Stimulated activated naive B cell treated with anti-CD40 and anti-IgM and Interleukin-4, amounts not matched to agents 10 μg/mL and 1 μg/mL and 100 μg/mL, for 72 hours (primary cell): Measurements from ENCODE around the gene BMERB1.

Experiments
- ATAC-seq, 2 donors: fragments of 150-1000 bp; cut with Tn5 transposase; replicated peaks; 2 replicates each; pipeline ENCODE4 v1.10.0; 2021; ENCODE audit warnings: moderate library complexity in 1 of 2
- DNase-seq: peaks from one replicate; pipeline ENCODE4 v3.0.0; 2021
- H3K27ac Mint-ChIP-seq: one replicate; pipeline ENCODE4 v1.8.0; 2022; ENCODE audit warnings: mild to moderate bottlenecking, mixed read lengths
- H3K27me3 Mint-ChIP-seq, 2 donors: one replicate each; pipeline ENCODE4 v1.8.0; 2022; ENCODE audit warnings: mixed read lengths in 2 of 2
- H3K36me3 Mint-ChIP-seq, 2 donors: one replicate each; pipeline ENCODE4 v1.8.0; 2022; ENCODE audit warnings: mixed read lengths in 2 of 2, mild to moderate bottlenecking in 1 of 2
- H3K4me1 Mint-ChIP-seq, 2 donors: one replicate each; pipeline ENCODE4 v1.8.0; 2022; ENCODE audit warnings: mixed read lengths in 2 of 2, mild to moderate bottlenecking in 1 of 2
- H3K4me3 Mint-ChIP-seq, 2 donors: one replicate each; pipeline ENCODE4 v1.8.0; 2022; ENCODE audit warnings: mild to moderate bottlenecking in 2 of 2, mixed read lengths in 2 of 2, moderate library complexity in 1 of 2
- H3K9me3 Mint-ChIP-seq, 2 donors: one replicate each; pipeline ENCODE4 v1.8.0; 2022; ENCODE audit warnings: mixed read lengths in 2 of 2, mild to moderate bottlenecking in 1 of 2

BMERB1 gene

DNA sequence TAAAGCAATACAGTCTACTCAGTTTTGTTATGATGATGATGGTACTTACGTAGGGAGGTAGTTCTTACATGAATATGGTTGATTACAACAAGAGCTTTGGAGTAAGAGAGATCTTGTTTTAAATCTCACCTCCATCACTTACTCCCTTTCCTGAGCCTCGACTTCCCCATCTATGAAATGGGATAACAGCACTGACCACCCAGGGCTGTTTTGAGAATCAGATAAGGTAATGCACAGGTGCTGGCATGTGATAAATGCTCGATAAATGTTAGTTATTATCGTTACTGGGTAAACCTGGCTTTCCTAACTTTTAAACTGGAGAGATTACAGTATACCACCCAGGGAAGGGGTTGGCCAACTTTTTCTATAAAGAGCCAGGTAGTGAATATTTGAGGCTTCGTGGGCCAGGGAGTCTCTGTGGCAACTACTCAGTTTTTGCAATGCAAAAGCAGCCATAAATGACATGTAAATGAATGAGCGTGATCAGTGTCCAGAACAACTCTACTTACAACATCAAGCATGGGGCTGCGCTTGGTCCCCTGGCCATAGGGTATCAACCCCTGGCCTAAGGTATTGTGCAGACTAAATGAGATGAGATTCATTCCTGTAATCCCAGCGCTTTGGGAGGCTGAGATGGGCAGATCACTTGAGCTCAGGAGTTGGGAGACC, 73.7 kb downstream of the BMERB1 start:
- Mint-ChIP-seq H3K36me3 (peaks cover 0 to 3% of the 10 kb centered on the region in 2 donors), H3K4me1 (peaks cover 3 to 5% of the 10 kb centered on the region in 2 donors), H3K4me3 (no peak overlapping the region), H3K27ac (no peak overlapping the region), H3K9me3 (no peaks in the 10 kb centered on the region), H3K27me3 (peaks cover 11 to 20% of the 10 kb centered on the region in 2 donors)
- no peak for DNase-seq
- no peak for ATAC-seq

DNA sequence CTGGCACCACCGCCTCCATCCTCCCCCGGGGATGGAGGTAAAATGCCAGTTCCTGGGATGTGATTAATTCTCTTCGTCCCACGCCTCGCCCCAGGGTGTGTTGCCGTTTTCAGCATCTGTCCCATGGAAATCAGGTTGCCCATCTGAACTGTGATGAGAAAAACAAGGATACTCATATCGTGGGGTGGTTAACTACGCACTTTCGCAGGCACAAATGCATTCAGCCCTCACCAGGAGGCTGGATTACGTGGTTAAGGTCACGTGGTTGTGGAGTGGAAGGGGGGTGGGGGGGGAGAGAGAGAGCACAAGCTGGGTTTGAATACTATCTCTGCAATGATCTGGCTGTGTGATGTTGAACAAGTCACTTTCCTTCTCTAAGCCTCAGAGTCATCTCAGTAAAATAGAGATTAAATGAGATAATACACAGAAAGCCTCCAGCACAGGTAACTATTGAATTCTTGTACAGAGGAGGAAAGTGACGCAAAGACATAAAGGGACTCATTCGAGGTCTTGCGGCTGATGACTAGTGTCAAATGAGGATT, 74.7 kb downstream of the BMERB1 start:
- H3K9me3 Mint-ChIP-seq = no peaks in the 10 kb centered on the region

DNA sequence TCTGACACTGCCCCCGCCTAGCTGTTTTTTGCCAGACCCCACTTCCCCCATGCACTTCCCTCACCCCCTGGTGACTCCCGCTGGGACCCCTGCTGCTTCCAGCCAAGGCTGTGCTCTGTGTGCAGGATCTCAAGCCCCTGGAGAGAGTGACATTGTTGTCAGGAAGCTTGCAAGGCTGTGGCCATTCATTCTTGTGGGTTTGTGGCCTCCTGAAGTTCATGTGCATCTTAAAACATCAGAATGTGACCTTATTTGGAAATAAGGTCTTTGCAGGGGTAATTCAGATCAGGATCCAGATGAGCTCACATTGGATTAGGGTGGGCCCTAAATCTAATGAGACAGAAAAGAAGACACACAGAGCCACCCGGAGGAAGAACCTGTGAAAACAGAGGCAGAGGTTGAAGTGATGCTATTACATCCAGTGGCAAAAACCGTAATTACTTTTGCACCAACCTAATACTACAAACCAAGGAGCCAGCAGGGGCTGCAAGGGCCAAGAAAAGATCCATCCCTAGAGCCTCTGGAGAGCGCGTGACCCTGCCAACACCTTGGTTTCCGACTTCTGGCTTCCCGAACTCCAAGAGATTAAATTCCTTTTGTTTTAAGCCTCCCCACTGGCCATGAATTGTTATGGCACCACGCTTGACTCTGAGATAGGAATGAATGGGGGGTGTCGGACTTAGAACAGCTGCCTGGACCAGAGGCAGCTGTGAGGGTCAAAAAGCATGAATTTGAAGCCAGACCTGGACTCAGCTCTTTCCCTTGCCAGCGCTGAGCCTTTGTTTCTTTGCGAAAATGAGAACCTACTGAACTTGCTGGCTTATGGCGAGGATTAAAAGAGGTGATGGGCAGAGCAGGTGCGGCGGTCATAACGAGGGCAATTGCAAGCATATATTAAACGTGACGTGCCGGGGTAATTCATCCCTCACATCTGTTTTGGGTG, 75.5 kb downstream of the BMERB1 start:
- no peak overlapping the region for H3K4me3 Mint-ChIP-seq
- no peaks in the 10 kb centered on the region for H3K9me3 Mint-ChIP-seq
- peak overlapping the region; percentile 42 for H3K27ac Mint-ChIP-seq
- ATAC-seq (no peak), DNase-seq (no peak)
- peaks cover 9 to 20% of the 10 kb centered on the region in 2 donors for H3K27me3 Mint-ChIP-seq
- H3K4me1 Mint-ChIP-seq = peaks cover 3 to 5% of the 10 kb centered on the region in 2 donors
- H3K36me3 Mint-ChIP-seq = peaks cover 0 to 3% of the 10 kb centered on the region in 2 donors

More for the DNA sequence above, 74.7 kb downstream of the BMERB1 start:
- ATAC-seq (no peak), DNase-seq (no peak)
- Mint-ChIP-seq H3K4me1 (peaks cover 3 to 5% of the 10 kb centered on the region in 2 donors), H3K27me3 (peaks cover 11 to 20% of the 10 kb centered on the region in 2 donors), H3K4me3 (no peak overlapping the region), H3K27ac (no peak overlapping the region), H3K36me3 (peaks cover 0 to 3% of the 10 kb centered on the region in 2 donors)

DNA sequence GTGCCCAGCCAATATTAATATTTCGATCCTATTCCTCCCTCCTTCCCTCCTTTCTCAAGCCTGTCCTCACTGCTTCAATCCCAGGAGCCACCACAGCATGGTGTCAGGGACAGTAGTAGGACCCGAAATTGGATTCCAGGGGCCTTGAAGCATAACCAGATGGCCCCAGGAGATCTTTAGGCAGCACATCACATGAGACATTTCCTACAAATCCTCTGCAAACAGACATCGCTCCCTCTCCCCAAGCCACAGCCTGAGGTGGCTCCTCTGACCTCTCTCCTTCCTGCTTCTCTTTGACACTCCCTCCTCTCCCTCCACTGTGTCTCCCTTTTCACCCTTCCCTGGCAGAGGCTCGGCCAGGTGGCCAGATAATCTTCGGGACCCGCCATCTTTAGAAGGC, 76.6 kb downstream of the BMERB1 start:
- Mint-ChIP-seq H3K36me3 (peaks cover 0 to 3% of the 10 kb centered on the region in 2 donors), H3K9me3 (no peaks in the 10 kb centered on the region), H3K27me3 (peaks cover 7 to 20% of the 10 kb centered on the region in 2 donors), H3K4me1 (peaks cover 3 to 5% of the 10 kb centered on the region in 2 donors), H3K27ac (no peak overlapping the region), H3K4me3 (no peak overlapping the region)
- DNase-seq (no peak), ATAC-seq (no peak)

DNA sequence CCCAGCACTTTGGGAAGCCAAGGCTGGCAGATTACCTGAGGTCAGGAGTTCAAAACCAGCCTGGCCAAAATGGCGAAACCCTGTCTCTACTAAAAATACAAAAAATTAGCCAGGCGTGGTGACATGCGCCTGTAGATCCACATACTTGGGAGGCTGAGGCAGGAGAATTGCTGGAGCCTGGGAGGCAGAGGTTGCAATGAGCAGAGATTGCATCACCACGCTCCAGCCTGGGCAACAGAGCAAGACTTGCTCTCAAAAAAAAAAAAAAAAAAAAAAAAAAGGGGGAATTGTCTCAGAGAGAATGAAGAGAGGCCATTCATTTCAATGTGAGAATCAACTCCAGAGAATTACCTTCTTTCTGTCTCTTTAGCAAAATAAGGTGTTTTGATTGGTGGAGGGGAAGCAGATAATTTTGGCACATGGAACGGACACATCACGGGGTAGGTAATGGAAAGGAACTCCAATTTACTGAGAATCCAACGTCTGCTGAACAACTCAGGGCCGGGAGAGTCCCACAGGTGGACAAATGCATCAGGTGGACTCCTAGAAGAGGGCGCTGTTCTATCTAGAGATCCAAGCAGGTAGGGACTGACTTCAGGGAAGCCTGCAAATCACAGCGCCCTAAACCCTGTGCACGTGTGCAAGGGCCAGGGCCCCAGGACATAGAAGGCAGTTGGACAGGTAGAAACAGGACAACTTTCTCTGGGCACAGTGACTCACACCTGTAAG, 77.5 kb downstream of the BMERB1 start:
- DNase-seq (no peak), ATAC-seq (no peak)
- H3K4me3 Mint-ChIP-seq = no peak overlapping the region
- H3K27me3 Mint-ChIP-seq = peaks cover 0 to 15% of the 10 kb centered on the region in 2 donors
- no peaks in the 10 kb centered on the region for H3K9me3 Mint-ChIP-seq
- H3K27ac Mint-ChIP-seq = no peak overlapping the region
- H3K36me3 Mint-ChIP-seq = peaks cover 0 to 5% of the 10 kb centered on the region in 2 donors
- peaks cover 3 to 5% of the 10 kb centered on the region in 2 donors for H3K4me1 Mint-ChIP-seq

DNA sequence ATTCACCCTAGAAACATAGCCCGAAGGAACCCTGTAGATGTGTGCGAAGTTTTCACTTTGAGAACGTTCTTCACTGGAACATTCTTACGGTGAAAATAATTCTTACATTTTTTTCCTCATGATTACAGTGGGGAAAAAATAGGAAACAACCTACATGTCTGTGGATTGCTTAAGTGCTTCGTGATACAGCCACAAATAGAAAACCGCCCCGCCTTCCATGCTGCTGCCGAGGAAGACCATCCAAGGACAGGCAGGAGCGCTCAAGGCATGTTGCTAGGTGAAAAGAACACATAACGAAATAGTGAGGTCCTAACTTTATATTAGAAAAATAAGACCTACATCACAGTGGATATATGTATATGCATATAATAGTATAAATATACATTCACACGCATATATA, 78.8 kb downstream of the BMERB1 start:
- Mint-ChIP-seq H3K27ac (no peak overlapping the region), H3K27me3 (peaks cover 0 to 11% of the 10 kb centered on the region in 2 donors), H3K4me3 (no peak overlapping the region), H3K9me3 (no peaks in the 10 kb centered on the region), H3K36me3 (peaks cover 0 to 6% of the 10 kb centered on the region in 2 donors), H3K4me1 (no peaks in the 10 kb centered on the region)
- DNase-seq (no peak), ATAC-seq (no peak)

DNA sequence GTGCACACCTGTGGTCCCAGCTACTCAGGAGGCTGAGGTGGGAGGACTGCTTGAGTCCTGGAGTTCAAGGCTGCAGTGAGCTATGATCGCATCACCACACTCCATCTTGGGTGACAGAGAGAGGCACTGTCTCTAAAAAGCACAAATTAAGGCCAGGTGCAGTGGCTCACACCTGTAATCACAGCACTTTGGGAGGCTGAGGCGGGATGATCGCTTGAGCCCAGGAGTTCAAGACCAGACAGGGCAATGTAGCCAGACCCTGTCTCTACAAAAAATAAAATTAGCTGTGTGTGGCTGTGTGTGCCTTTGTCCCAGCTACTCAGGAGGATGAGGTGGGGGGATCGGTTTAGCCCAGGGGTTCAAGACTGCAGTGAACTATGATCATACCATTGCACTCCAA, 81.6 kb downstream of the BMERB1 start:
- no peak for DNase-seq
- no peak overlapping the region for H3K27ac Mint-ChIP-seq
- H3K4me1 Mint-ChIP-seq = peaks cover 3 to 4% of the 10 kb centered on the region in 2 donors
- ATAC-seq = no peak
- H3K27me3 Mint-ChIP-seq = peaks cover 0 to 4% of the 10 kb centered on the region in 2 donors
- H3K4me3 Mint-ChIP-seq = no peak overlapping the region
- peaks cover 0 to 3% of the 10 kb centered on the region in 2 donors for H3K36me3 Mint-ChIP-seq
- no peaks in the 10 kb centered on the region for H3K9me3 Mint-ChIP-seq

DNA sequence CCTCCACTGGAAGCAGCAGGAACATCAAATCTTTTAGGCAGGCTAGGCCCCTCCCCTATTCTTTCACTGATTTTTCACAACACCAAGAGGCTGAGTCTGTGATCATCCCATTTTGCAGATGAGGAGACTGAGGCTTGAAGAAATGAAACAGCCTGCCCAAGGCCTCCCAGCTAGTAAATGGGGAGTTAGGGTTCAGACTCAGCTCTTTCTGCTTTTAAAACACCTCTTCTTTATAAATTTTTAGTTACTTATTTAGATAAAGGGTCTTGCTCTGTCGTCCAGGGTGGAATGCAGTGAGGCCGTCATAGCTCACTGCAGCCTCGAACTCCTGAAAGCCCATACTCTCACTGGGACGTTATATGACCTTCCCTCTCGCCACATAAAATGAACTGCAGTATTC, 82.2 kb downstream of the BMERB1 start:
- H3K27me3 Mint-ChIP-seq = no peaks in the 10 kb centered on the region
- H3K9me3 Mint-ChIP-seq = no peaks in the 10 kb centered on the region
- ATAC-seq = no peak
- H3K4me3 Mint-ChIP-seq = no peak overlapping the region
- H3K36me3 Mint-ChIP-seq = peaks cover 0 to 3% of the 10 kb centered on the region in 2 donors
- no peak overlapping the region for H3K27ac Mint-ChIP-seq
- H3K4me1 Mint-ChIP-seq = peaks cover 3 to 6% of the 10 kb centered on the region in 2 donors
- no peak for DNase-seq

DNA sequence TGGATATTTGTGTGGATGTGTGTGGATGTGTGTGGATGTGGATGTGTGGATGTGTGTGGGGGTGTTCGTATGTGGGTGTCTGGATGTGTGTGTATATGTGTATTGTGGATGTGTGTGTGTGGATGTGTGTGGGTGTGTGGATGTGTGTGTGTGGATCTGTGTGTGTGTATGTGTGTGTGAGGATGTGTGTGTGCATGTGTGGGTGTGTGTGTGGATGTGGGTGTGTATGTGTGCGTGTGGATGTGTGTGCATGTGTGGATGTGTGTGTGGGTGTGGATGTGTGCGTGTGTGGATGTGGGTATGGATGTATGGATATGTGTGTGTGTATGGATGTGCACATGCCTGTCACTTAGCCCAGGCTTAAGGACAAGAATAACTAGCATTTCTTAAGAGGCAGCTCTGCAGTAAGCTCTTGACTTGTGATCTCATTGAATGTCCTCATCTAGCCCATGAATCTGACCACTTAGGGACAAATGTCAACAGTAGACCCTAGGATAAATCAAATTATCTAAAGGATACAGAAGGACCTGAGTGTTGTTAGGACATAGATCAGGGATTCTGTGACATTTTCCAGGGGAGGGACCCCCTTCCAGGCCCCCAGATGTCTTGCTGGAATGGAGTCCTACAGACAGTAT, 83.5 kb downstream of the BMERB1 start:
- no peaks in the 10 kb centered on the region for H3K27me3 Mint-ChIP-seq

DNA sequence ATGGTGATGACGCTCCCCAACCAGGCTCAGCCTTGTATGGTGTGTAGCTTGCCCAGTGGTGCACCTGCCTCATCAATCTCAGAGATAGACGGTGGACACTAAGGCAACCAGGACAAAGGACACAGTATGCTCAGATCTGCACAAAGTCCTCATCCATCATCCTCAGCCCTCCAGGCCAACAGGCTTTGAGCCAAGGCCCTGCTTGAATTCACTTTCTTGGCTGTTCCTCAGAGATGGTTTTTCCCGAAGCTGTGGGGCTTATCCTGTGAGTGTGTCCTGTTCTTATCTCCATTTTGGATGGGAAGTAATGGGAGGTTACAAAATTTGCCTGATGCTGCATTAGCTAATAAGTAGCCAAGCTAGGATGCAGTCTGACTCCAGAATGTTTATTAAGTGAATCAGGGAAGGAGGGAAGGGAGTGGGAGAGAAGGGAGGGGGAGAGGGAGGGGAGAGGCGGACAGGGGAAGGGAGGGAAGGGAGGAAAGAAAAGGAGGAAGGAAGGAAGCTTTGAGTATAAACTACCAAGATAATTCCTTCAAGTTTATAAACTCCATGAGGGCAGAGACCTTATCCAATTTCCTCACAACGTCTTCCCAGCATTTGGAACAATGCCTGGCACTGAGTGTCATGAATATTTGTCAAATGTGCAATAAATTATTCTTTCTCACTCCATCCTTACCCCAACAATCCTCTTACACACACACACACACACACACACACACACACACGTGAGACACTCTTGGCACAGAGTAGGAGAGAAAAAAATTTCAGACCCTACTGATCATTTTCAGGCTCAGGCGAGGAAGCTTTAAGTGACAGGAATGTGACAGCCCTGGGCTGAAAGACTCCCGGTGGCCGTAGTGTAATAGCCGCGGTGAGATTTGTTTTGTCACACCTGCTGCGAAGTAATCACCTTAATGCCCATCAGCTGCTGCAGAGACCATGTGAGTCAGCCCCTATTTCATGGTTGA, 84.3 kb downstream of the BMERB1 start:
- DNase-seq = no peak
- H3K36me3 Mint-ChIP-seq = peaks cover 2 to 3% of the 10 kb centered on the region in 2 donors
- H3K9me3 Mint-ChIP-seq = no peaks in the 10 kb centered on the region
- no peak overlapping the region for H3K4me3 Mint-ChIP-seq
- no peaks in the 10 kb centered on the region for H3K27me3 Mint-ChIP-seq
- H3K4me1 Mint-ChIP-seq = peaks cover 13 to 14% of the 10 kb centered on the region in 2 donors
- ATAC-seq = no peak
- no peak overlapping the region for H3K27ac Mint-ChIP-seq

More for the DNA sequence above, 83.5 kb downstream of the BMERB1 start:
- Mint-ChIP-seq H3K4me1 (peaks cover 5 to 9% of the 10 kb centered on the region in 2 donors), H3K4me3 (no peak overlapping the region), H3K27ac (no peak overlapping the region), H3K9me3 (no peaks in the 10 kb centered on the region), H3K36me3 (peaks cover 2 to 3% of the 10 kb centered on the region in 2 donors)
- DNase-seq (no peak), ATAC-seq (no peak)

DNA sequence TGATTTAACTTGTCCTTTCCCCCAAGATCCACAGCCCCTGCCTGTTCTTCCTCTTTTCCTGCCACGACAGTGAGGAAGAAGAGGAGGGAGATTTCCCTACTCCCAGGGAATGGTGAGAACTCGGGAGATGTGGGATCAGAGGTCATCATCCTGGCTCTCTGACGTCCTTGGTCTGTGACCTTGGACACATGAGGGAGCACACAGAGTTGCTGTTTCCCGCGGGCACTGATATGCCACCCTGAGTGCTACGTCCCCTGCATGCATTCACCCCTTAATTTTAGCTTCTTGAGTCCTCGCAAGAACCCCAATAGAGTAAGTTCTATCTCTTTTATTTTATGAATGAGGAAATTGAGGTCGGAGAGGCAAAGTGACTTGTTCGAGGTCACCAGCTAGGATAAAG, 85.4 kb downstream of the BMERB1 start:
- DNase-seq (no peak), ATAC-seq (no peak)
- peaks cover 13 to 14% of the 10 kb centered on the region in 2 donors for H3K4me1 Mint-ChIP-seq
- peaks cover 2 to 3% of the 10 kb centered on the region in 2 donors for H3K36me3 Mint-ChIP-seq
- no peak overlapping the region for H3K4me3 Mint-ChIP-seq
- H3K27me3 Mint-ChIP-seq = no peaks in the 10 kb centered on the region
- no peaks in the 10 kb centered on the region for H3K9me3 Mint-ChIP-seq
- H3K27ac Mint-ChIP-seq = no peak overlapping the region

DNA sequence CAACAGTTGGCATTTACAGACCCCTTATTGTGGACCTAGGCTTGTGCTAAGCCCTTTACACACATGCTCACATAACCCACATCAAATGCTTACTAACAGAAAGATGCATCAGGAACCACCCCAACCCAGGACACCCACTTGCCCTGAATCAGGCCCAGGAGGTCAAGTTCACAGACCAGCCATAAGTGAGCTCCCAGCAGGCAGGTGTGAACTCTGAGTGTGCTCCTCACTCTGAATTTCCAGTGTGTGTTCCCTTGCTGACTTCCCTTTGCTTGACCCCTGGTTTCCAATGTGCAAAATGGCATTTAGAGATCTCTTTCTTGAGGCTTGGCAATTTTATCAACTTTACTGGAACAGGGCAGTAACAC, 87.0 kb downstream of the BMERB1 start:
- Mint-ChIP-seq H3K4me1 (peaks cover 13 to 14% of the 10 kb centered on the region in 2 donors), H3K27ac (no peak overlapping the region), H3K27me3 (no peaks in the 10 kb centered on the region), H3K4me3 (no peak overlapping the region), H3K9me3 (no peaks in the 10 kb centered on the region), H3K36me3 (peaks cover 2 to 3% of the 10 kb centered on the region in 2 donors)
- no peak for ATAC-seq
- DNase-seq = no peak
